Smooth muscle cell (in vitro differentiated cells): Measurements from ENCODE around the gene BGN. TPM values are rescaled to one million over a fixed set of nuclear protein-coding genes. Genes with fewer than 3 reads are reported as not detected.

Source experiments
- DNase-seq: peaks from one replicate; lab custom pipeline; 2025; ENCODE audit not compliant: unreplicated experiment; lab: John Stamatoyannopoulos, UW
- H2AFZ ChIP-seq: fragments of 200-600 bp; sonication (generic); 2 replicates; pipeline ENCODE4 v1.6.0; 2016; ENCODE audit warnings: antibody characterized with exemption, low read depth, mild to moderate bottlenecking
- H3F3A ChIP-seq: fragments of 200-600 bp; sonication (generic); 2 replicates; pipeline ENCODE4 v1.6.0; 2017; ENCODE audit warnings: antibody characterized with exemption, low read depth
- H3K27ac ChIP-seq: fragments of 200-600 bp; sonication (generic); 2 replicates; pipeline ENCODE4 v1.5.1; 2016; ENCODE audit warnings: low read depth, mild to moderate bottlenecking
- H3K27me3 ChIP-seq: fragments of 200-600 bp; sonication (generic); 2 replicates; pipeline ENCODE4 v1.6.1; 2016; ENCODE audit warnings: low read depth, mild to moderate bottlenecking
- H3K36me3 ChIP-seq: fragments of 200-600 bp; sonication (generic); 2 replicates; pipeline ENCODE4 v1.5.1; 2016; ENCODE audit warnings: low read depth
- H3K4me1 ChIP-seq: fragments of 200-600 bp; sonication (generic); 2 replicates; pipeline ENCODE4 v1.5.1; 2016; ENCODE audit warnings: low read depth
- H3K4me2 ChIP-seq: fragments of 200-600 bp; sonication (generic); 2 replicates; pipeline ENCODE4 v1.6.0; 2016; ENCODE audit warnings: mild to moderate bottlenecking
- H3K4me3 ChIP-seq: fragments of 200-600 bp; sonication (generic); 2 replicates; pipeline ENCODE4 v1.5.1; 2016; ENCODE audit warnings: mild to moderate bottlenecking
- H3K79me2 ChIP-seq: fragments of 200-600 bp; sonication (generic); 2 replicates; pipeline ENCODE4 v1.6.0; 2016; ENCODE audit warnings: low read depth, mild to moderate bottlenecking
- H3K9ac ChIP-seq: fragments of 200-600 bp; sonication (generic); 2 replicates; pipeline ENCODE4 v1.6.0; 2016; ENCODE audit warnings: low read depth
- H3K9me3 ChIP-seq: fragments of 200-600 bp; sonication (generic); replicated peaks from 2 replicates; pipeline ENCODE4 v1.5.1; 2016; ENCODE audit warnings: low read depth
- H4K20me1 ChIP-seq: fragments of 200-600 bp; sonication (generic); 2 replicates; pipeline ENCODE4 v1.6.0; 2016; ENCODE audit warnings: low read depth
- CTCF ChIP-seq: fragments of 200-600 bp; sonication (generic); IDR thresholded peaks from 2 replicates; pipeline ENCODE4 v1.5.1; 2017; ENCODE audit warnings: borderline replicate concordance, mild to moderate bottlenecking, antibody characterized with exemption; ENCODE audit not compliant: insufficient read depth, poor library complexity, severe bottlenecking
- WGBS: methylation state at CpG from one replicate; pipeline ENCODE4 v1.1.7; 2016; ENCODE audit warnings: low lambda C conversion rate; 5-methylcytosine and 5-hydroxymethylcytosine counted together
- polyA plus RNA-seq: library from polyadenylated mRNA; unstranded; fragments of >200 nt; fragmentation: Nextera tagmentation; extraction: Ambion mirVana; gene quantifications from 2 replicates; pipeline ENCODE4 v1.2.1, GENCODE V29; 2016
- total RNA-seq: library from RNA; depleted of rRNA; stranded (reverse); fragments of >200 nt; gene quantifications from 2 replicates; pipeline ENCODE4 v1.2.3, GENCODE V29; 2014

Gene BGN
- total and polyA plus RNA-seq, 2 experiments from 2014 or later, result 298 to 621 TPM

- H3K4me2 ChIP-seq, result no peak overlapping the region
- H3F3A ChIP-seq, result no peaks in the 10 kb centered on the region
- H3K36me3 ChIP-seq, result no peaks in the 10 kb centered on the region
- H3K27me3 ChIP-seq, result no peaks in the 10 kb centered on the region
- no peak for DNase-seq
- TF ChIP-seq CTCF, result no peak
- no peak overlapping the region for H2AFZ ChIP-seq
- 90% methylated on average over 4 of the region's 4 CpGs for WGBS
- H3K9me3 ChIP-seq, result no peaks in the 10 kb centered on the region
- H4K20me1 ChIP-seq, result no peaks in the 10 kb centered on the region
- H3K9ac ChIP-seq, result no peak overlapping the region
- no peak overlapping the region for H3K27ac ChIP-seq
- H3K79me2 ChIP-seq, result no peaks in the 10 kb centered on the region
- H3K4me3 ChIP-seq, result no peak overlapping the region
- no peaks in the 10 kb centered on the region for H3K4me1 ChIP-seq
Measured at GRCh38 chrX:153459986-153460385, 34.8 kb upstream of the BGN start.

- no peak overlapping the region for H3K4me2 ChIP-seq
- no peaks in the 10 kb centered on the region for H3K36me3 ChIP-seq
- no peak for DNase-seq
- no peaks in the 10 kb centered on the region for H3K79me2 ChIP-seq
- no peaks in the 10 kb centered on the region for H3K4me1 ChIP-seq
- H3K9ac ChIP-seq, result no peak overlapping the region
- H3F3A ChIP-seq, result no peaks in the 10 kb centered on the region
- WGBS, result 59% methylated on average over 7 of the region's 7 CpGs
- no peaks in the 10 kb centered on the region for H3K27me3 ChIP-seq
- H3K4me3 ChIP-seq, result no peak overlapping the region
- peak; percentile 46 for TF ChIP-seq CTCF
- H2AFZ ChIP-seq, result no peak overlapping the region
- H3K27ac ChIP-seq, result no peak overlapping the region
- no peaks in the 10 kb centered on the region for H3K9me3 ChIP-seq
- no peaks in the 10 kb centered on the region for H4K20me1 ChIP-seq
Measured at GRCh38 chrX:153460826-153461225, 34.0 kb upstream of the BGN start.

GRCh38 chrX:153462291-153462690 is 32.5 kb upstream of the BGN start:
- no peak overlapping the region for H3K27ac ChIP-seq
- no peaks in the 10 kb centered on the region for H3F3A ChIP-seq
- no peaks in the 10 kb centered on the region for H3K9me3 ChIP-seq
- H3K79me2 ChIP-seq, result no peaks in the 10 kb centered on the region
- no peak overlapping the region for H2AFZ ChIP-seq
- no peak overlapping the region for H3K4me2 ChIP-seq
- no peaks in the 10 kb centered on the region for H4K20me1 ChIP-seq
- H3K9ac ChIP-seq, result no peak overlapping the region
- no peak for TF ChIP-seq CTCF
- DNase-seq, result no peak
- H3K4me3 ChIP-seq, result no peak overlapping the region
- H3K36me3 ChIP-seq, result no peaks in the 10 kb centered on the region
- 89% methylated on average over 10 of the region's 10 CpGs for WGBS
- no peaks in the 10 kb centered on the region for H3K27me3 ChIP-seq
- no peaks in the 10 kb centered on the region for H3K4me1 ChIP-seq

- H3K4me2 ChIP-seq, result no peak overlapping the region
- no peak overlapping the region for H3K27ac ChIP-seq
- H3K79me2 ChIP-seq, result no peaks in the 10 kb centered on the region
- H3F3A ChIP-seq, result no peaks in the 10 kb centered on the region
- no peak overlapping the region for H2AFZ ChIP-seq
- WGBS, result 84% methylated on average over 6 of the region's 6 CpGs
- H3K27me3 ChIP-seq, result no peaks in the 10 kb centered on the region
- no peak for TF ChIP-seq CTCF
- H3K36me3 ChIP-seq, result no peaks in the 10 kb centered on the region
- H4K20me1 ChIP-seq, result no peaks in the 10 kb centered on the region
- H3K9ac ChIP-seq, result no peak overlapping the region
- no peak overlapping the region for H3K4me3 ChIP-seq
- H3K4me1 ChIP-seq, result no peaks in the 10 kb centered on the region
- H3K9me3 ChIP-seq, result no peaks in the 10 kb centered on the region
- no peak for DNase-seq
Measured at GRCh38 chrX:153463031-153463430, 31.7 kb upstream of the BGN start.
